A549 (cell line): ENCODE data around the gene SH3RF3. TPM values are rescaled to one million over a fixed set of nuclear protein-coding genes. Genes with fewer than 3 reads are reported as not detected.

Experiments
- ATAC-seq, 2 experiments: fragments of 200-7000 bp in 1 of 2; fragments of >200 bp in 1 of 2; cut with Nextera tagmentation in 1 of 2; cut with Tn5 transposase in 1 of 2; 3 replicates each; pipeline versions ENCODE4 v1.8.0 to v1.9.1; 2018 to 2020; ENCODE audit warnings: mild to moderate bottlenecking in 1 of 2, moderate library complexity in 1 of 2
- CTCF ChIA-PET: fragments of 300-600 bp; sonication (Branson Sonifier 250); formaldehyde crosslinking; extraction: SDS; loops from one replicate; lab custom pipeline; 2021; ENCODE audit warnings: antibody characterized with exemption, inconsistent platforms; lab: Yijun Ruan, JAX
- POLR2A ChIA-PET: fragments of 350-600 bp; formaldehyde crosslinking; extraction: SDS; loops from one replicate; lab custom pipeline; 2021; ENCODE audit warnings: antibody characterized with exemption, inconsistent platforms; lab: Yijun Ruan, JAX
- DNase-seq, 2 experiments: peaks; one replicate each; pipeline versions ENCODE4 v3.0.0 to v3.0.0-alpha.2; 2011 to 2016; ENCODE audit warnings: low read depth in 1 of 2, low spot score in 1 of 2
- FAIRE-seq: peaks from 2 replicates; lab custom pipeline; 2011; peaks lifted over from hg19 to GRCh38; lab: Jason Lieb, UNC
- H3K27ac ChIP-seq, 2 experiments: fragments of >200 bp; sonication (Bioruptor Twin); formaldehyde crosslinking; 3 replicates each; pipeline ENCODE4 v1.5.1; 2016 to 2017
- H3K4me1 ChIP-seq: fragments of >200 bp; sonication (Bioruptor Twin); formaldehyde crosslinking; 3 replicates; pipeline ENCODE4 v1.6.1; 2016
- H3K4me2 ChIP-seq: fragments of >200 bp; sonication (Bioruptor Twin); formaldehyde crosslinking; 3 replicates; pipeline ENCODE4 v1.6.1; 2016
- H3K4me3 ChIP-seq: fragments of >200 bp; sonication (Bioruptor Twin); formaldehyde crosslinking; 3 replicates; pipeline ENCODE4 v1.5.1; 2016
- H3K9me3 ChIP-seq: fragments of >200 bp; sonication (Bioruptor Twin); formaldehyde crosslinking; 3 replicates; pipeline ENCODE4 v1.6.1; 2016
- E2F6 ChIP-seq: IDR thresholded peaks from 2 replicates; pipeline ENCODE4 v1.6.1; 2012; ENCODE audit warnings: low read depth, borderline replicate concordance
- FOSL2 ChIP-seq, 2 experiments: fragments of 450-650 bp in 1 of 2; fragments of >200 bp in 1 of 2; sonication (Bioruptor Twin) in 1 of 2; formaldehyde crosslinking; IDR thresholded peaks; 2 replicates each; pipeline versions ENCODE4 v1.5.0 to v1.6.1; 2016 to 2020; ENCODE audit warnings: mild to moderate bottlenecking in 1 of 2, moderate library complexity in 1 of 2
- GATA3 ChIP-seq: IDR thresholded peaks from 2 replicates; pipeline ENCODE4 v1.6.1; 2012; ENCODE audit warnings: borderline replicate concordance
- HOXB13 ChIP-seq: fragments of 250-450 bp; sonication (Bioruptor Pico); IDR thresholded peaks from 2 replicates; pipeline ENCODE4 v1.5.0; 2020; ENCODE audit warnings: low read depth, mild to moderate bottlenecking, moderate library complexity
- KDM1A ChIP-seq: fragments of 200-600 bp; sonication (generic); IDR thresholded peaks from 2 replicates; pipeline ENCODE4 v1.6.1; 2016; ENCODE audit warnings: low read depth, mild to moderate bottlenecking
- KDM5A ChIP-seq: fragments of 200-600 bp; sonication (generic); IDR thresholded peaks from 2 replicates; pipeline ENCODE4 v1.6.1; 2016; ENCODE audit warnings: antibody characterized with exemption, mild to moderate bottlenecking
- MAX ChIP-seq: IDR thresholded peaks from 2 replicates; pipeline ENCODE4 v1.6.1; 2012
- MAZ ChIP-seq: fragments of 150-350 bp; IDR thresholded peaks from 2 replicates; pipeline ENCODE4 v1.6.1; 2014; ENCODE audit warnings: antibody characterized with exemption, low read depth, low read length, borderline replicate concordance
- MYC ChIP-seq: IDR thresholded peaks from 2 replicates; pipeline ENCODE4 v1.6.1; 2012; ENCODE audit warnings: mild to moderate bottlenecking, inconsistent platforms, low read length, improper control_type of control experiment, borderline replicate concordance
- NFE2L2 ChIP-seq: fragments of 150-350 bp; conservative IDR thresholded peaks from 2 replicates; pipeline ENCODE4 v1.6.1; 2014; ENCODE audit warnings: low read length
- NR3C1 ChIP-seq: fragments of >200 bp; sonication (Bioruptor Twin); formaldehyde crosslinking; IDR thresholded peaks from 3 replicates; pipeline ENCODE4 v1.6.1; 2017
- RAD21 ChIP-seq, 2 experiments: fragments of >200 bp in 1 of 2; sonication (Bioruptor Twin) in 1 of 2; formaldehyde crosslinking in 1 of 2; IDR thresholded peaks in 1 of 2; conservative IDR thresholded peaks in 1 of 2; 2 replicates in 1 of 2; 3 replicates in 1 of 2; pipeline ENCODE4 v1.6.1; 2012 to 2018; ENCODE audit warnings: inconsistent platforms in 1 of 2
- RARB ChIP-seq: fragments of 250-450 bp; sonication (Bioruptor Pico); IDR thresholded peaks from 2 replicates; pipeline ENCODE4 v1.8.0; 2021; ENCODE audit warnings: mild to moderate bottlenecking, moderate library complexity
- RCOR1 ChIP-seq: fragments of 150-350 bp; IDR thresholded peaks from 2 replicates; pipeline ENCODE4 v1.6.1; 2014; ENCODE audit warnings: antibody characterized with exemption, low read length, low read depth
- REST ChIP-seq: fragments of 200-600 bp; sonication (generic); IDR thresholded peaks from 2 replicates; pipeline ENCODE4 v1.6.1; 2016; ENCODE audit warnings: antibody characterized with exemption, mild to moderate bottlenecking, moderate library complexity
- RFX5 ChIP-seq: fragments of 450-650 bp; IDR thresholded peaks from 2 replicates; pipeline ENCODE4 v1.7.1; 2014; ENCODE audit warnings: antibody characterized with exemption, mild to moderate bottlenecking, moderate library complexity
- SMC3 ChIP-seq: fragments of >200 bp; sonication (Bioruptor Twin); formaldehyde crosslinking; IDR thresholded peaks from 3 replicates; pipeline ENCODE4 v1.6.1; 2018; ENCODE audit warnings: inconsistent platforms
- SREBF2 ChIP-seq: fragments of 450-650 bp; IDR thresholded peaks from 2 replicates; pipeline ENCODE4 v1.6.1; 2014; ENCODE audit warnings: mild to moderate bottlenecking, moderate library complexity
- ZC3H11A ChIP-seq: fragments of 450-650 bp; IDR thresholded peaks from 2 replicates; pipeline ENCODE4 v1.6.1; 2014; ENCODE audit warnings: antibody characterized with exemption, mild to moderate bottlenecking
- ZNF302 ChIP-seq: fragments of 250-450 bp; sonication (Bioruptor Pico); IDR thresholded peaks from 2 replicates; pipeline ENCODE4 v1.9.0; 2021; ENCODE audit warnings: inconsistent platforms, mild to moderate bottlenecking, moderate library complexity
- WGBS: methylation state at CpG from one replicate; pipeline ENCODE4 v1.1.6; 2017; ENCODE audit errors: missing lambda C conversion rate; 5-methylcytosine and 5-hydroxymethylcytosine counted together
- polyA plus RNA-seq, 4 experiments: library from polyadenylated mRNA; depleted of rRNA in 3 of 4; stranded (reverse); fragments of >200 nt; fragmentation: RNase III in 1 of 4; extraction: RNeasy Plus Mini Kit Qiagen cat#74134 plus additional on column Dnase treatment in 1 of 4; gene quantifications; 2 replicates in 3 of 4; 3 replicates in 1 of 4; pipeline ENCODE4 v1.2.3, GENCODE V29; 2011 to 2017
- TF ChIP-seq, protein P1 (sequence below): IDR thresholded peaks from 2 replicates; pipeline ENCODE4 v1.6.1; 2012

The SH3RF3 gene
- polyA plus RNA-seq, 2 of the 4 experiments (the other 2 are of a cell fraction), result 0.04 to 0.21 TPM

- no peak for FAIRE-seq
- H3K4me2 ChIP-seq, result no peak overlapping the region
- CTCF ChIA-PET, result interaction anchor here (1.1 to 1.2 kb wide), 2 partner anchors 11 to 22 kb away, joined by 4 read pairs; no protein-coding TSS in a partner anchor
Measured at GRCh38 chr2:109487871-109488655, 359.1 kb downstream of the SH3RF3 start.

GRCh38 chr2:109489296-109489695 is 360.3 kb downstream of the SH3RF3 start:
- no peak overlapping the region for H3K4me2 ChIP-seq
- CTCF ChIA-PET, result interaction anchor here (0.7 to 1.6 kb wide), 2 partner anchors 18 to 361 kb away, joined by 3 read pairs; no protein-coding TSS in a partner anchor
- TF ChIP-seq FOSL2 (IDR thresholded peaks at IDR 0.05) (no peak), FOSL2 (CRISPR knock-in tag; IDR thresholded peaks at IDR 0.05) (no peak), KDM1A (no peak), MAZ (no peak), MAX (no peak), RCOR1 (no peak)
- TF ChIP-seq, protein P1, sequence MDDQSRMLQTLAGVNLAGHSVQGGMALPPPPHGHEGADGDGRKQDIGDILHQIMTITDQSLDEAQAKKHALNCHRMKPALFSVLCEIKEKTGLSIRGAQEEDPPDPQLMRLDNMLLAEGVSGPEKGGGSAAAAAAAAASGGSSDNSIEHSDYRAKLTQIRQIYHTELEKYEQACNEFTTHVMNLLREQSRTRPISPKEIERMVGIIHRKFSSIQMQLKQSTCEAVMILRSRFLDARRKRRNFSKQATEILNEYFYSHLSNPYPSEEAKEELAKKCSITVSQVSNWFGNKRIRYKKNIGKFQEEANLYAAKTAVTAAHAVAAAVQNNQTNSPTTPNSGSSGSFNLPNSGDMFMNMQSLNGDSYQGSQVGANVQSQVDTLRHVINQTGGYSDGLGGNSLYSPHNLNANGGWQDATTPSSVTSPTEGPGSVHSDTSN, result no peak
- 71% methylated on average over 6 of the region's 9 CpGs for WGBS
- no peak overlapping the region for H3K27ac ChIP-seq
- H3K9me3 ChIP-seq, result no peaks in the 10 kb centered on the region
- H3K4me3 ChIP-seq, result no peak overlapping the region
- ATAC-seq, result no peak
- no peak for FAIRE-seq
- H3K4me1 ChIP-seq, result 0 out of 3 replicates have a peak, but pooled peaks cover 4% of the 10 kb centered on the region
- DNase-seq, result no peak
- POLR2A ChIA-PET, result no interaction called here

More at GRCh38 chr2:109487871-109488655, 359.1 kb downstream of the SH3RF3 start:
- 80% methylated on average over 14 of the region's 14 CpGs for WGBS
- TF ChIP-seq REST (no peak), SREBF2 (no peak), SMC3 (no peak), HOXB13 (CRISPR knock-in tag) (no peak), KDM5A (no peak), NR3C1 (no peak), ZC3H11A (no peak), ZNF302 (no peak), RCOR1 (no peak), MYC (no peak), GATA3 (no peak), NFE2L2 (no peak), RARB (no peak), RFX5 (no peak), MAX (no peak), E2F6 (no peak), RAD21 (conservative IDR thresholded peaks at IDR 0.05 in 1 of 2, IDR thresholded peaks at IDR 0.05 in 1 of 2) (no peak)
- TF ChIP-seq, all 56 proteins: peak for 0
- Histone ChIP-seq H3K9me3 (no peaks in the 10 kb centered on the region), H3K4me3 (no peak overlapping the region), H3K27ac (peak overlapping the region in 1 of 2 experiments; percentile 56; a peak in 2 of 6 replicates), H3K4me1 (0 out of 3 replicates have a peak, but pooled peaks cover 4% of the 10 kb centered on the region)
- POLR2A ChIA-PET, result no interaction called here
- ATAC-seq, result no peak
- DNase-seq, result no peak
